Measurements from ENCODE around the gene FAM117B.
A peak's percentile ranks its signal among the peaks of the same experiment; 100 is the strongest.

Gene FAM117B

GRCh38 chr2:202634556-202635427 is at the start of gene FAM117B:
Gene FAM117B (plus strand): TSS chr2:202634969. CDS start chr2:202635188, 219 bp downstream.
- DNase-seq, result peak; percentile 98

DNA sequence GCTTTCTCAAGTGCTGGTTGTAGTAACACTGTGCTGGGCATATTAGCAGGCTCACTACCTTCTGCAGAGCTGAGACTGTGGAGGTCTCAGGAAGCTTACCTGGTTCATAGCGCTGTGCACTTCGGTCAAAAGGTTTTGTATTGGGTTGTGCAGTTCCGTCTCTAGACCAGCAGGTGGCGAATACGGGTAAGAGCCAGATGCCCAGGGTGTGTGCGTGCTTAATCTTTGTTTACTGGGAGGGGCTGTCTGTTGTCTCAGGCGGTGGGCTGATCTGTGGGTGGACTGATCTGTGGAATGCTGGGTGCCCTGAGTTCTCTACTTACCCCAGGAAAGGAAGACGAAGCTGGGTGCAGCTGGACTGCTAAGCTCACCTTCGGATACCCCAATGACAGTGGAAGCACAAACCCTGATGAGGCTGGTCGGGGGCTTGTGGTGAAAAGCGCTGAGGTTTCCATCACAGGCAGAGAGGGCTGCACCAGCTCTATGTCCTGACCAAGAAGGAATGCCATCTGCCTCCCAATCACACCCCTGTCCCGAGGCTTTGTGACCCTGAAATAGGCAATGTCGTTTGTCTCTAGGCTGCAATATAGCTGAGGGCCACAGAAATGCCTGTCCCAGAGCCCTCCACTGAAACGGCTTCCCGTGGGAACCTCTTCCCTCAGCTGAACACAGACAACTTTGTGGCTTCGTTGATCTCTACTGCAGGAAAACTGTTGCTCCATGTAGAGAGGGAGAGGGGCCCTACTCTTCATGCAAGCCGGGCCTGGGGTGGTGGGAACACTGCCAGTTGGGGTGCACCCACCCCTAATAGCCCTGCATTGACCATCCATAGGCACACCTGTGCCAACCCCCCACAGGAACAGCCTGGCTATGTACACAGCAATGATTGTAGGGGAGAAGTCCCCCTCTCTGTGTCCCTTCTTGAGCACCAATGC is 45.9 kb upstream of the FAM117B start:
- DNase-seq, result peak; percentile 72

DNA sequence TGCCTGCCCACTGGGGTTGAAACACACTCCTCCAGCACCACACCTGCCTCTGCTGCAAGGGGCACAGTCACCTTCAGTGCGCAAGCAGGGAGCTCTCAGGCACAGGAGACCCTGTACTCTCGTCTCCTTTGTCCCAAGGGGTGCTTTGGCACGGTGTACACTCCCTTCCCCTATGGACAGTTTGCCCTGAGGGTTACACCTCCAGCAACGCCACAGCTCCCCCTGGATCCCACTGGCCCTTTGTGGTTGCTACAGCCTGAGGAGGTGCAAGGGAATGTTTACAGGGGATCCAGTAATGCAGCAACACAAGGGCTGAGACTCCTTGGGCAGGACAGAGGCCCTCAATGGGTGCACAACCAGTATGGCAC is 45.2 kb upstream of the FAM117B start:
- DNase-seq, result no peak

DNA sequence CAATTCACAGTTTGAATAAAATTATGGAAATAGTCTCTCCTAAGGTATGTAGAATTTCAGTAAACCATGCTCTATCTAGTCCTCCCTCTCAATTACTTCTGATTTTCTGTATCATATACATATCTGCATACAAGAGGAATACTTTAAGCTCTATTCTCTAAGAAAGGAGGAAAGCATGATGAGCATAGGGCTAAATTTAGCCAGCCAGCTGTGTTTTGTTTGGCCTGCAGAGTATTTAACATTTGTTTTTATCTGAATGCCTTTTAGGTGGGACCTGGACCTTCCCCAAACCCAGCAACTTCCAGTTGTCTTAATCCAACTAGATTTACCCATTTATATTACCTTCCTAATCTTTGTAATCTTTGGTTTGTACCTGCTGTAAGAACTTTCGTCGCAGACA is 42.2 kb upstream of the FAM117B start:
- DNase-seq, result no peak

DNA sequence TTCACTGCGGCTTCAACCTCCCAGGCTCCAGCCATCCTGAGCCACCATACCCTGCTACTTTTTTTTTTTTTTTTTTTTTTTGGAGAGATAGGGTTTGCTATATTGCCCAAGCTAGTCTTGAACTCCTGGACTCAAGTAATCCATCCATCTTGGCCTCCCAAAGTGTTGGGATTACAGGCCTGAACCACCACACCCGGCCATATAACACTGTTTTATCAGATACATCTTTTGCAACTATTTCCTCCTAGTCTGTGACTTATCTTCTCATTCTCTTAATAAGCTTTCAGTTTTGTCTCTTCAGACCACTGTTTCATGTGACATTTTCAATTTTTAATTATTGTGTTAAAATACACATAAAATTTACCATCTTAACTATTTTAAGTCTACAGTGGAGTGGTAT is 35.7 kb upstream of the FAM117B start:
- no peak for DNase-seq

DNA sequence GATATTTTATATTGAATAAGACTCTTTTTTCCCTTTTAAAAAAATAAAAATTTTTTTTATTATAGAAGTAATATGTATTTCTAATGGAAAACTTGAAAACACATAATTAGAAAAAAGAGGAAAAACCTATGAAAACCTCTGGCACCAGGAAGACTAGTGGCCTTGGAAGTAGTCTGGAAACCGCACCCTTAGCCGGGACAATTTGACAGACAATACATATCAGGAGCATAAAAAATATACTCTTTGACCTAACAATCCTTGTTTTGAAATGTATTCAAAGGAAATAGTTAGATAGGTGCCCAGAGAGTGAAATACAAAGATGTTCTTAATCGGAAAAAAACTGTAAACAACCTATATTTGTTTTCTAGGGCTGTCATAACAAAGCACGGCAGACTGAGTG is 34.9 kb upstream of the FAM117B start:
- DNase-seq, result no peak

- DNase-seq, result no peak
These were observed 30.1 kb upstream of the FAM117B start for GRCh38 chr2:202604699-202605098.

- DNase-seq, result no peak
These were observed 29.6 kb upstream of the FAM117B start for GRCh38 chr2:202605174-202605573.

- DNase-seq, result no peak
These were observed 26.5 kb upstream of the FAM117B start for GRCh38 chr2:202608142-202608852.

GRCh38 chr2:202609381-202610145 is 25.2 kb upstream of the FAM117B start:
- no peak for DNase-seq

DNA sequence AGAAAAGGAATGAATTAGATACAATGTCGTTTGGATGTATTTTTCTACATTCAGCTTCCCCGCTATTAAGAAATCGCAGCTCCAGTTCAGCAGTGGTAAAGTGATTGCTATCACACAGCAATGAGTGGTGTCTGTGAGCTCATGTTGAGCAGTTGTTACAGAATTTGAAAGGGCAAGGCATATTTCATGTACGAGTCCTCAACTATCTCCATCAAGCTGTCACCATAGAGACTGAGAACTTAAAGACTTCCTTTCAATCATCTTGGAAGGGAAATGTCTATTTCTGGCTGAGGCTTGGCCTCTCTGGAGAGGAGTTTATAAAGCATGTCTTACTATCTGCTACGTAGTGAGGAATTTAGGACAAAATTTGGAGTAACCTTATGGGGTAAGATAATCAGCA is 24.4 kb upstream of the FAM117B start:
- DNase-seq, result no peak

DNA sequence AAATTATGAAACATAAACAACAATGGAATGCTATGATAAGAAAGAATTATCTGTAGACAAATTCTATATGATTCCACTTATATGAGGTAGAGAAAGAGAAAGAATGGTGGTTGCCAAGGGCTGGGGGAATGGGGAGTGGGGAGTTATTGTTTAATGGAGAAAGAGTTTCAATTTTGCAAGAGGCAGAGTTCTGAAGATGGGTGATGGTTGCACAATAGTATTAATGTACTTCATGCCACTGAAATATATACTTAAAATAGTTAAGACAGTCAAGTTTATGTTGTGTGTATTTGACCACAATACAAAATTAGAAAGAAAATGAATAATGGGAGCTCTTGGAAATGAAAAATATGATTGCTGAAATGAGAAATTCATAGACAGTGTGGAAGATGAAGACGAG is 22.6 kb upstream of the FAM117B start:
- no peak for DNase-seq

- DNase-seq, result no peak
These were observed 21.3 kb upstream of the FAM117B start for GRCh38 chr2:202613479-202613878.

- DNase-seq, result no peak
These were observed 10.6 kb upstream of the FAM117B start for GRCh38 chr2:202624133-202624532.

DNA sequence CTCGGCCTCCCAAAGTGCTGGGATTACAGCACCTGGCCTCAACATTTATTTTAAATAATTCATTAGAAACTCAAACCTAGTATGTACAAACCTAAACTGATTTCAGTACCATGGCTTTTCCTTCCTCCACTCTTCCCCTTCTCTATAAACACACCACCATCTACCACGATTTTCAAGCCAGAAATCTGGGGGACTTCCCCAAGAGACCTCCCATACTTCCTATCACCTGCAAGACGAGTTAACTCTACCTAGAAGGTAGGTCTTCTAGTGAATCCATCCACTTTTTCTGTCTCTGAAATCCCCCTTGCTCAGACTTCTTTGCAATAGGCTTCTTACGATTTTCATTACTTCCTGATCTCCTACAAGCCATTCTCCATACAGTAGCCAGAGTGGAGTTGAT is 7.7 kb upstream of the FAM117B start:
- no peak for DNase-seq

- no peak for DNase-seq
These were observed 6.0 kb upstream of the FAM117B start for GRCh38 chr2:202628646-202629198.

GRCh38 chr2:202632682-202633290 is 2.0 kb upstream of the FAM117B start:
- DNase-seq, result no peak

GRCh38 chr2:202633470-202633869 is 1.3 kb upstream of the FAM117B start:
- DNase-seq, result no peak

DNA sequence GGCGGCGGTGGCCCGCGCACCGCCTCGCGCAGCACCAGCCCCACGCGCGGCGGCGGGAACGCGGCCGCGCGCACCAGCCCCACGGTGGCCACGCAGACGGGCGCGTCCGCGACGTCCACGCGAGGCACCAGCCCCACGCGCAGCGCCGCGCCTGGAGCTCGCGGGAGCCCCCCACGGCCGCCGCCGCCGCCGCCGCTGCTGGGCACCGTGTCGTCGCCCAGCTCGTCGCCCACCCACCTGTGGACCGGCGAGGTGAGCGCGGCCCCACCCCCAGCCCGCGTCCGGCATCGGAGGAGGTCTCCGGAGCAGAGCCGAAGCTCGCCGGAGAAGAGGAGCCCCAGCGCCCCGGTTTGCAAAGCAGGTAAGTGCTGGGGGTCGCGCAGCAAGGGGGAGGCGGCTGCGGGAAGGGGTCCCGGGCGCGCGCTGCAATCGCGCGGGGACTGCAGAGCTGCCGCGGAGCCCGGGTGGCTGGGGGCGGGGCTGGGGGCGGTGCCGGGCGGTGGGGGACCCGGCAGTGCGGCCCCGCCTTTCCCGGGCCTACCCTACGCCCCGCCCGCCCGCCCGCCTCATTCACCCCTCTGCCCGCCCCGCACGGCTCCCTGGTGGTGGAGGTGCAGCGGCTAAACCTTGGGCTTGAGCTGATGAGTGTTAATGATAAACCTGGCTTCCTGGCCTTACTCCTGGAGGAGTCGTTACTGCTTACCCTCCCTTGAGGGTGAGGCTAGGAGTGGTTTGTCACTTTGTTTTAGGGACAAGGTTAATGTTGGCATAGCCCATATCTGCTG is 851 bp downstream of the FAM117B start:
- peak; percentile 86 for DNase-seq

- DNase-seq, result no peak
These were observed 1.4 kb downstream of the FAM117B start for GRCh38 chr2:202636213-202636513.

DNA sequence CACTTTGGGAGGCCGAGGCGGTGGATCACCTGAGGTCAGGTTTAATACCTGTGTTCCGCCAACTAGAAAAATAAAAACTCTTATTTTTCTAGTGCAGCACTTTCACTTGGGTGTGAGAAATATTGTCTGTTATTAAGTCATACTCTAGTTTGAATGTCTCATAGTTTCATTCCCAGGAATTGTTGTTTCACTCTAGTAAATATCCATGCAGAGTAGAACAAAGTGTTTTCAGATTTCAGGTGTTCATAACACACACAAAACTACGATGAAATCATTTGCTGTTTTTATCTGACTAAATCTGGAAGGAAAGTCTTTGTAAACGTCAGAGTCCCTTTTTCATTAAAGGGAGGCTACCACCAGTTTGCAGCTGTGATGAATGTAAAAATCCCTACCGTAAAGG is 4.0 kb downstream of the FAM117B start:
- DNase-seq, result no peak

Data from stimulated activated CD8-positive, alpha-beta memory T cell treated with anti-CD3 and anti-CD28 coated beads, Interleukin-4, amount 100 ng/mL, for 48 hours (primary cell).